H1 (cell line): ENCODE results near the gene CXXC5. TPM values are rescaled to one million over a fixed set of nuclear protein-coding genes. Genes with fewer than 3 reads are reported as not detected.

Experiments
- CTCF ChIA-PET: fragments of 300-600 bp; sonication (Branson Sonifier 250); formaldehyde crosslinking; loops from one replicate; lab custom pipeline; 2021; ENCODE audit not compliant: partially characterized antibody; lab: Charles Lee
- POLR2A ChIA-PET: fragments of 300-600 bp; sonication (Branson Sonifier 250); formaldehyde crosslinking; loops from one replicate; lab custom pipeline; 2021; ENCODE audit warnings: inconsistent platforms; ENCODE audit not compliant: partially characterized antibody; lab: Charles Lee
- DNase-seq, 2 experiments: peaks; one replicate each; pipeline versions ENCODE4 v3.0.0 to v3.0.0-alpha.2; 2010 to 2022; ENCODE audit warnings: low spot score in 2 of 2, low read depth in 1 of 2, mixed read lengths in 1 of 2
- FAIRE-seq: peaks from 2 replicates; lab custom pipeline; 2011; peaks lifted over from hg19 to GRCh38; lab: Jason Lieb, UNC
- H2AFZ ChIP-seq: 2 replicates; pipeline ENCODE4 v1.8.1; 2012; ENCODE audit warnings: low read length, inconsistent platforms
- H2AK5ac ChIP-seq: 2 replicates; pipeline ENCODE4 v1.6.1; 2013; ENCODE audit warnings: low read depth, low read length
- H2BK120ac ChIP-seq: replicated peaks from 2 replicates; pipeline ENCODE3; 2013; ENCODE audit warnings: low read depth, low read length, inconsistent platforms
- H2BK12ac ChIP-seq: 2 replicates; pipeline ENCODE4 v1.6.1; 2013; ENCODE audit warnings: low read depth, low read length
- H2BK15ac ChIP-seq: 2 replicates; pipeline ENCODE4 v1.6.1; 2013; ENCODE audit warnings: low read length
- H2BK20ac ChIP-seq: 2 replicates; pipeline ENCODE4 v1.6.1; 2013; ENCODE audit warnings: low read length
- H2BK5ac ChIP-seq: 2 replicates; pipeline ENCODE4 v1.6.1; 2013; ENCODE audit warnings: low read depth, low read length
- H3K14ac ChIP-seq: 2 replicates; pipeline ENCODE4 v1.6.1; 2013; ENCODE audit warnings: inconsistent platforms; ENCODE audit not compliant: insufficient read length
- H3K18ac ChIP-seq: 2 replicates; pipeline ENCODE4 v1.6.1; 2013; ENCODE audit warnings: low read length; ENCODE audit errors: extremely low read depth
- H3K23ac ChIP-seq: 2 replicates; pipeline ENCODE4 v1.6.1; 2013; ENCODE audit warnings: inconsistent platforms; ENCODE audit not compliant: insufficient read length
- H3K23me2 ChIP-seq: 2 replicates; pipeline ENCODE4 v1.6.1; 2013; ENCODE audit warnings: low read depth, low read length
- H3K27ac ChIP-seq: 2 replicates; pipeline ENCODE4 v1.6.1; 2011; ENCODE audit warnings: low read depth, low read length, inconsistent platforms
- H3K27me3 ChIP-seq, 4 experiments: replicated peaks in 1 of 4; 1 replicate in 1 of 4; 2 replicates in 3 of 4; pipeline versions ENCODE4 v1.6.1 to v1.8.1; 2011 to 2013; ENCODE audit warnings: low read length in 3 of 4, mild to moderate bottlenecking in 3 of 4, inconsistent platforms in 2 of 4, mixed read lengths in 2 of 4, moderate library complexity in 1 of 4; ENCODE audit not compliant: control insufficient read depth in 3 of 4, insufficient read depth in 3 of 4; ENCODE audit errors: extremely low read depth in 1 of 4
- H3K36me3 ChIP-seq, 4 experiments: 2 replicates each; pipeline versions ENCODE4 v1.6.1 to v1.8.1; 2011 to 2013; ENCODE audit warnings: mild to moderate bottlenecking in 4 of 4, low read length in 3 of 4, moderate library complexity in 2 of 4, control low read depth in 1 of 4, inconsistent platforms in 1 of 4; ENCODE audit not compliant: insufficient read depth in 4 of 4, control insufficient read depth in 2 of 4
- H3K4ac ChIP-seq: replicated peaks from 2 replicates; pipeline ENCODE3; 2013; ENCODE audit warnings: low read length, low read depth, mixed read lengths, inconsistent platforms; ENCODE audit not compliant: insufficient read length
- H3K4me1 ChIP-seq, 4 experiments: replicated peaks in 1 of 4; 1 replicate in 1 of 4; 2 replicates in 3 of 4; pipeline versions ENCODE4 v1.6.1 to v1.8.1; 2011 to 2013; ENCODE audit warnings: low read length in 3 of 4, inconsistent platforms in 2 of 4, mixed read lengths in 1 of 4; ENCODE audit not compliant: insufficient read depth in 4 of 4, control insufficient read depth in 3 of 4
- H3K4me2 ChIP-seq, 2 experiments: 2 replicates each; pipeline versions ENCODE4 v1.6.1 to v1.8.1; 2011 to 2013; ENCODE audit warnings: low read depth in 2 of 2, low read length in 2 of 2, control low read depth in 1 of 2, inconsistent platforms in 1 of 2, mild to moderate bottlenecking in 1 of 2; ENCODE audit not compliant: insufficient read depth in 1 of 2
- H3K4me3 ChIP-seq, 4 experiments: fragments of 200-600, 300-600 bp in 1 of 4; sonication (generic), shearing (Covaris generic), sonication (Bioruptor Twin) in 1 of 4; 2 replicates each; pipeline versions ENCODE4 v1.5.1 to v1.8.1; 2011 to 2016; ENCODE audit warnings: low read length in 4 of 4, low read depth in 3 of 4, control low read depth in 2 of 4, inconsistent platforms in 2 of 4, mild to moderate bottlenecking in 2 of 4, mixed read lengths in 1 of 4, moderate library complexity in 1 of 4; ENCODE audit not compliant: insufficient read depth in 2 of 4; ENCODE audit errors: extremely low read depth in 1 of 4
- H3K56ac ChIP-seq: replicated peaks from 2 replicates; pipeline ENCODE3; 2013; ENCODE audit warnings: low read depth, mild to moderate bottlenecking, mixed read lengths, low read length, inconsistent platforms; ENCODE audit not compliant: insufficient read length
- H3K79me1 ChIP-seq: 2 replicates; pipeline ENCODE4 v1.6.1; 2013; ENCODE audit warnings: low read depth, low read length, control low read depth
- H3K79me2 ChIP-seq, 2 experiments: 2 replicates each; pipeline versions ENCODE4 v1.6.1 to v1.8.1; 2012 to 2013; ENCODE audit warnings: low read length in 2 of 2, mild to moderate bottlenecking in 2 of 2, inconsistent platforms in 1 of 2; ENCODE audit not compliant: insufficient read depth in 2 of 2, control insufficient read depth in 1 of 2
- H3K9ac ChIP-seq, 4 experiments: replicated peaks in 1 of 4; 1 replicate in 1 of 4; 2 replicates in 3 of 4; pipeline versions ENCODE4 v1.6.1 to v1.8.1; 2011 to 2013; ENCODE audit warnings: low read depth in 3 of 4, low read length in 3 of 4, control low read depth in 2 of 4, mild to moderate bottlenecking in 2 of 4, moderate library complexity in 2 of 4, inconsistent platforms in 1 of 4; ENCODE audit errors: extremely low read depth in 1 of 4
- H3K9me3 ChIP-seq, 2 experiments: 2 replicates each; pipeline versions ENCODE4 v1.6.1 to v1.8.1; 2012 to 2013; ENCODE audit warnings: mild to moderate bottlenecking in 2 of 2, moderate library complexity in 2 of 2, control low read depth in 1 of 2, inconsistent platforms in 1 of 2, low read depth in 1 of 2, low read length in 1 of 2, mixed read lengths in 1 of 2; ENCODE audit not compliant: insufficient read depth in 2 of 2
- H4K20me1 ChIP-seq, 2 experiments: replicated peaks in 1 of 2; 2 replicates each; pipeline versions ENCODE3 to v1.8.1; 2011 to 2013; ENCODE audit warnings: inconsistent platforms in 2 of 2, low read length in 2 of 2, mild to moderate bottlenecking in 1 of 2; ENCODE audit not compliant: insufficient read depth in 2 of 2, control insufficient read depth in 1 of 2
- H4K5ac ChIP-seq: 2 replicates; pipeline ENCODE4 v1.6.1; 2013; ENCODE audit warnings: low read length, low read depth, mixed read lengths, inconsistent platforms; ENCODE audit not compliant: insufficient read length
- H4K8ac ChIP-seq: 2 replicates; pipeline ENCODE4 v1.8.0; 2013; ENCODE audit warnings: mild to moderate bottlenecking, moderate library complexity, low read length, inconsistent platforms; ENCODE audit not compliant: insufficient read depth; ENCODE audit errors: extremely low read depth
- H4K91ac ChIP-seq: replicated peaks from 2 replicates; pipeline ENCODE3; 2013; ENCODE audit warnings: low read length, mixed read lengths, inconsistent platforms; ENCODE audit not compliant: insufficient read length
- RFX5 ChIP-seq: IDR thresholded peaks from 2 replicates; pipeline ENCODE4 v1.6.1; 2011; ENCODE audit warnings: low read depth, low read length, improper control_type of control experiment, borderline replicate concordance
- SIRT6 ChIP-seq: IDR thresholded peaks from one replicate; pipeline ENCODE4 v1.7.1; 2012; ENCODE audit warnings: low read length, inconsistent platforms
- WGBS, 2 experiments: shearing (Covaris generic) in 1 of 2; methylation state at CpG; one replicate each; pipeline versions ENCODE4 v1.1.6 to v1.1.7; 2013 to 2015; ENCODE audit warnings: low lambda C conversion rate in 2 of 2, mixed read lengths in 2 of 2, inconsistent platforms in 1 of 2, low coverage in 1 of 2, missing lambda C conversion rate in 1 of 2; ENCODE audit not compliant: insufficient replicate concordance in 2 of 2, insufficient coverage in 1 of 2, insufficient read length in 1 of 2; ENCODE audit errors: extremely low coverage in 1 of 2, missing lambda C conversion rate in 1 of 2; 5-methylcytosine and 5-hydroxymethylcytosine counted together
- polyA plus RNA-seq, 7 experiments: library from polyadenylated mRNA; depleted of rRNA in 3 of 7; stranded (reverse) in 5 of 7; unstranded in 2 of 7; fragments of >200 nt in 5 of 7; fragments of 200-250 nt in 2 of 7; gene quantifications; 1 replicate in 5 of 7; 2 replicates in 1 of 7; 4 replicates in 1 of 7; pipeline versions ENCODE4 v1.2.1 to v1.2.3, GENCODE V29; 2011 to 2013; ENCODE audit warnings: missing spikeins in 2 of 7, mixed read lengths in 2 of 7
- total RNA-seq: library from RNA; stranded (reverse); fragmentation: NEBNext Ultra II Directional; extraction: Animal tissue kit (Norgen Biotek cat#: 25700); gene quantifications from 2 replicates; pipeline ENCODE4 v1.2.1, GENCODE V29; 2021

Gene CXXC5
- total and polyA plus RNA-seq, 2 of the 8 experiments (the other 6 are each of a cell fraction or from before 2014, with no cell fraction given) = 61.4 to 74.0 TPM

DNA sequence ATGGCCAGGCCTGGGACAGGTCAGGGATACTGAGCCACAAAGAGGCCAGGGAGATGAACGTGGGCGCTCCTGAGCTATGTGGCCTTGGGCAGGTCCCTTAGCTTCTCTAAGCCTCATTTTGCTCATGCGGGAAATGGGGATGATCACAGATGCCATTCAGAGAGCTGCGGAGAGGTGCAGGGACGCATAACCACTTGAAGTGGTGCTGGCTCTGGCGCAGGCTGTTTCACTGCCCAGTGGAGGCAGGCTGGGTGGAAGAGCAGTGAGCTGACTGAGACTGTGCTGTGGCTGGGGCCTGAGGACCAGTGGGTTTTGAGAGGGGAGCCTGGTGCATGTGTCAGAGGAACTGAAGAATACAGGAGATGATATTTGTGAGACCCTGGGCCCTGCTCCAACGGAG lies 18.4 kb downstream of the CXXC5 start:
- H3K4me1 ChIP-seq = peaks cover 12 to 60% (median 47%) of the 10 kb centered on the region in 4 experiments
- H4K8ac ChIP-seq = no peak overlapping the region
- no peak overlapping the region for H3K4me2 ChIP-seq
- H3K27ac ChIP-seq = no peak overlapping the region
- H2BK20ac ChIP-seq = no peak overlapping the region
- H3K9ac ChIP-seq = no peak overlapping the region
- no peak overlapping the region for H3K4me3 ChIP-seq
- 0 out of 2 replicates have a peak overlapping the region, but pooled peaks have one; percentile 16 for H2AK5ac ChIP-seq
- no peak for FAIRE-seq
- no peaks in the 10 kb centered on the region for H3K27me3 ChIP-seq
- H4K5ac ChIP-seq = no peak overlapping the region
- H2AFZ ChIP-seq = no peak overlapping the region
- H3K14ac ChIP-seq = no peak overlapping the region
- H3K23ac ChIP-seq = no peak overlapping the region
- no peak for TF ChIP-seq SIRT6
- no peak for TF ChIP-seq RFX5
- no peaks in the 10 kb centered on the region for H3K9me3 ChIP-seq
- H2BK120ac ChIP-seq = no peak overlapping the region
- no peaks in the 10 kb centered on the region for H3K36me3 ChIP-seq
- no peak overlapping the region for H2BK12ac ChIP-seq
- H3K79me1 ChIP-seq = peaks cover 26% of the 10 kb centered on the region
- ChIA-PET CTCF (interaction anchor here (0.6 to 17.2 kb wide), 11 partner anchors 9 to 893 kb away, joined by 3 to 171 read pairs (median 6); no protein-coding TSS in a partner anchor), POLR2A (interaction anchor here (1.0 to 2.5 kb wide), 6 partner anchors 11 to 32 kb away, joined by 3 to 13 read pairs (median 3); partner anchors contain the start of gene CXXC5)
- WGBS, 2 experiments = 97% methylated on average over 7 of the region's 7 CpGs; no CpG with 5 or more reads in 1 of the 2 experiments
- no peak overlapping the region for H4K91ac ChIP-seq
- no peaks in the 10 kb centered on the region; the same call in none of the 2 replicates for H3K23me2 ChIP-seq
- H3K18ac ChIP-seq = no peak overlapping the region
- 0 out of 2 replicates have a peak overlapping the region, but pooled peaks have one; percentile 53 for H2BK15ac ChIP-seq
- no peak overlapping the region for H3K56ac ChIP-seq
- H3K79me2 ChIP-seq = peaks cover 20 to 96% of the 10 kb centered on the region in 2 experiments
- no peak overlapping the region for H2BK5ac ChIP-seq
- H4K20me1 ChIP-seq = peaks cover 66 to 70% of the 10 kb centered on the region in 2 experiments
- no peak for DNase-seq
- no peak overlapping the region for H3K4ac ChIP-seq
